Neural cell (in vitro differentiated cells): ENCODE results near the gene STC2.

Experiments used
- CTCF ChIP-seq: fragments of 450-650 bp; IDR thresholded peaks from 2 replicates; pipeline ENCODE4 v1.5.1; 2014; ENCODE audit warnings: antibody characterized with exemption, mild to moderate bottlenecking, moderate library complexity; ENCODE audit not compliant: poor library complexity, severe bottlenecking
- MXI1 ChIP-seq: fragments of 450-650 bp; conservative IDR thresholded peaks from 2 replicates; pipeline ENCODE4 v1.6.1; 2014; ENCODE audit warnings: antibody characterized with exemption, mild to moderate bottlenecking; ENCODE audit not compliant: poor library complexity, severe bottlenecking
- POLR2AphosphoS5 ChIP-seq: IDR thresholded peaks from 2 replicates; pipeline ENCODE4 v1.6.1; 2012
- RAD21 ChIP-seq: fragments of 450-650 bp; conservative IDR thresholded peaks from 2 replicates; pipeline ENCODE4 v1.6.1; 2014; ENCODE audit warnings: antibody characterized with exemption, mild to moderate bottlenecking, moderate library complexity
- TAF1 ChIP-seq: IDR thresholded peaks from 2 replicates; pipeline ENCODE4 v1.6.1; 2012; ENCODE audit warnings: low read depth
- TF ChIP-seq, protein P1 (sequence below): IDR thresholded peaks from 2 replicates; pipeline ENCODE4 v1.6.1; 2012; ENCODE audit warnings: borderline replicate concordance

DNA sequence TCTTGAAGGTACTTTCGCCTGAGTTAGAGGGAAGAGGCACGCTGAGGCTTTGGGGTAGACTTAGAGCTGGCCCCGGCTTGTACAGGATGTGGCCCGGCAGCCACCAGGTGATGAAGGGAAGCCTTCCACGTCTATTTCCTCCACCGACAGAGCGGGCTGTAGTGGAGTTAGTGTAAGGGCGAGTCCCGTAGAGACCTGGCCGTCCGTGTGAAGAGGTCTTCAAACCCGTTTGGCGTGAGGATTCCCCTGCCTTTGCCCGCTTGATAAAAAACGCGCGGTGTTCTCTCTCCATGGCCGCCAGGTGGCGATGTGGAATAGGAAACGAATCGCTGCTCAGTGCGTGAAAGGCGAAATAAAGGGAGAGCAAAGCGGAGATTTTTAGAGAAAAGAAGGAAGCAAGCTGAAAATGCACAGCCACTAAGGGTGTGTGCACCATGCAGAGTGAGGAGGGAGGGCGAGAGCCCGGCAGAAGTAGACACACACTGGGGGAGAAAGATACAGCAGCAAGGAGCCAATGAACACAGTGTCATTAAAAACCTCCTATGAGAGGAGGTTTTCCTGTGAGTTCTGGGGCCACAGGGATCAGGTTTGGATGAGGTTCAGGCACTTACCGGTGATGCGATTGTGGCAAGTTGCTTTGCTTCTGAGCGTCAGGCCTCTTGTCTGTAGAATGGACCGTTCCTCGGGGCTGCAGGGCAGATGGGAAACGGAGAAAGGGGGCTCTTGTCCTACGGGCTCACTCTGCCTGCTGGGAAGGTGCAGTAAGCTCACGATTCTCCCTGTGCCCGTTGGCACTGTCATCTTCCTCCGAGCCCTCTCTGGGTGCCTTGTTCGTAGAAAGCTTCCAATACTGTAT is 34.2 kb downstream of the STC2 start:
- TF ChIP-seq CTCF (peak; percentile 97), TAF1 (no peak), POLR2AphosphoS5 (no peak), RAD21 (peak; percentile 98), MXI1 (no peak)
- TF ChIP-seq, protein P1, sequence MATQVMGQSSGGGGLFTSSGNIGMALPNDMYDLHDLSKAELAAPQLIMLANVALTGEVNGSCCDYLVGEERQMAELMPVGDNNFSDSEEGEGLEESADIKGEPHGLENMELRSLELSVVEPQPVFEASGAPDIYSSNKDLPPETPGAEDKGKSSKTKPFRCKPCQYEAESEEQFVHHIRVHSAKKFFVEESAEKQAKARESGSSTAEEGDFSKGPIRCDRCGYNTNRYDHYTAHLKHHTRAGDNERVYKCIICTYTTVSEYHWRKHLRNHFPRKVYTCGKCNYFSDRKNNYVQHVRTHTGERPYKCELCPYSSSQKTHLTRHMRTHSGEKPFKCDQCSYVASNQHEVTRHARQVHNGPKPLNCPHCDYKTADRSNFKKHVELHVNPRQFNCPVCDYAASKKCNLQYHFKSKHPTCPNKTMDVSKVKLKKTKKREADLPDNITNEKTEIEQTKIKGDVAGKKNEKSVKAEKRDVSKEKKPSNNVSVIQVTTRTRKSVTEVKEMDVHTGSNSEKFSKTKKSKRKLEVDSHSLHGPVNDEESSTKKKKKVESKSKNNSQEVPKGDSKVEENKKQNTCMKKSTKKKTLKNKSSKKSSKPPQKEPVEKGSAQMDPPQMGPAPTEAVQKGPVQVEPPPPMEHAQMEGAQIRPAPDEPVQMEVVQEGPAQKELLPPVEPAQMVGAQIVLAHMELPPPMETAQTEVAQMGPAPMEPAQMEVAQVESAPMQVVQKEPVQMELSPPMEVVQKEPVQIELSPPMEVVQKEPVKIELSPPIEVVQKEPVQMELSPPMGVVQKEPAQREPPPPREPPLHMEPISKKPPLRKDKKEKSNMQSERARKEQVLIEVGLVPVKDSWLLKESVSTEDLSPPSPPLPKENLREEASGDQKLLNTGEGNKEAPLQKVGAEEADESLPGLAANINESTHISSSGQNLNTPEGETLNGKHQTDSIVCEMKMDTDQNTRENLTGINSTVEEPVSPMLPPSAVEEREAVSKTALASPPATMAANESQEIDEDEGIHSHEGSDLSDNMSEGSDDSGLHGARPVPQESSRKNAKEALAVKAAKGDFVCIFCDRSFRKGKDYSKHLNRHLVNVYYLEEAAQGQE = no peak
